Measurements from ENCODE around the gene ABCC5. TPM values are rescaled to one million over a fixed set of nuclear protein-coding genes. Genes with fewer than 3 reads are reported as not detected.

ABCC5 gene
- polyA plus RNA-seq, 4 donors: 45.2 to 77.9 (median 54.8) TPM

- no peak for DNase-seq (ENCODE audit: low read depth in 4 of 4, low spot score in 3 of 4)
Observed at GRCh38 chr3:183984127-183984740, 33.5 kb downstream of the ABCC5 start.

- DNase-seq (ENCODE audit: low read depth in 4 of 4, low spot score in 3 of 4): no peak
Observed at GRCh38 chr3:183981990-183982644, 35.6 kb downstream of the ABCC5 start.

GRCh38 chr3:183980403-183980802 is 37.3 kb downstream of the ABCC5 start:
- no peak for DNase-seq (ENCODE audit: low read depth in 4 of 4, low spot score in 3 of 4)

GRCh38 chr3:183975981-183976662 is 41.6 kb downstream of the ABCC5 start:
- DNase-seq (ENCODE audit: low read depth in 4 of 4, low spot score in 3 of 4): no peak

- DNase-seq (ENCODE audit: low read depth in 4 of 4, low spot score in 3 of 4): no peak
Observed at GRCh38 chr3:183968666-183969245, 48.9 kb downstream of the ABCC5 start.

- no peak for DNase-seq (ENCODE audit: low read depth in 4 of 4, low spot score in 3 of 4)
Observed at GRCh38 chr3:183967693-183968092, 50.0 kb downstream of the ABCC5 start.

GRCh38 chr3:183966361-183966791 is 51.3 kb downstream of the ABCC5 start:
- no peak for DNase-seq (ENCODE audit: low read depth in 4 of 4, low spot score in 3 of 4)

- no peak for DNase-seq (ENCODE audit: low read depth in 4 of 4, low spot score in 3 of 4)
Observed at GRCh38 chr3:183962807-183963206, 54.9 kb downstream of the ABCC5 start.

- no peak for DNase-seq (ENCODE audit: low read depth in 4 of 4, low spot score in 3 of 4)
Observed at GRCh38 chr3:183959214-183959613, 58.5 kb downstream of the ABCC5 start.

- DNase-seq (ENCODE audit: low read depth in 4 of 4, low spot score in 3 of 4): no peak
Observed at GRCh38 chr3:183958775-183959174, 58.9 kb downstream of the ABCC5 start.

- no peak for DNase-seq (ENCODE audit: low read depth in 4 of 4, low spot score in 3 of 4)
Observed at GRCh38 chr3:183958226-183958625, 59.5 kb downstream of the ABCC5 start.

- no peak for DNase-seq (ENCODE audit: low read depth in 4 of 4, low spot score in 3 of 4)
Observed at GRCh38 chr3:183954875-183955274, 62.8 kb downstream of the ABCC5 start.

GRCh38 chr3:183953471-183954070 is 64.1 kb downstream of the ABCC5 start:
- DNase-seq (ENCODE audit: low read depth in 4 of 4, low spot score in 3 of 4): no peak

- DNase-seq (ENCODE audit: low read depth in 4 of 4, low spot score in 3 of 4): no peak
Observed at GRCh38 chr3:183951459-183951858, 66.2 kb downstream of the ABCC5 start.

- DNase-seq (ENCODE audit: low read depth in 4 of 4, low spot score in 3 of 4): no peak
Observed at GRCh38 chr3:183949690-183950089, 68.0 kb downstream of the ABCC5 start.

GRCh38 chr3:183946037-183946436 is 71.6 kb downstream of the ABCC5 start:
- no peak for DNase-seq (ENCODE audit: low read depth in 4 of 4, low spot score in 3 of 4)

- no peak for DNase-seq (ENCODE audit: low read depth in 4 of 4, low spot score in 3 of 4)
Observed at GRCh38 chr3:183944775-183945174, 72.9 kb downstream of the ABCC5 start.

GRCh38 chr3:183943739-183944138 is 73.9 kb downstream of the ABCC5 start:
- no peak for DNase-seq (ENCODE audit: low read depth in 4 of 4, low spot score in 3 of 4)

- no peak for DNase-seq (ENCODE audit: low read depth in 4 of 4, low spot score in 3 of 4)
Observed at GRCh38 chr3:183941216-183941615, 76.5 kb downstream of the ABCC5 start.

- DNase-seq (ENCODE audit: low read depth in 4 of 4, low spot score in 3 of 4): no peak
Observed at GRCh38 chr3:183937601-183938286, 79.9 kb downstream of the ABCC5 start.

- DNase-seq (ENCODE audit: low read depth in 4 of 4, low spot score in 3 of 4): no peak
Observed at GRCh38 chr3:183933160-183933559, 84.5 kb downstream of the ABCC5 start.
